Stimulated activated CD4-positive, alpha-beta T cell treated with anti-CD3 and anti-CD28 coated beads, Interleukin-12 subunit alpha, Interleukin-12 subunit beta, amount 100 ng/mL, for 48 hours (primary cell): ENCODE results near the gene ESPN.

Experiments used
- DNase-seq, 3 donors: peaks; one replicate each; pipeline ENCODE4 v3.0.0-alpha.2; 2020; ENCODE audit warnings: low read depth in 2 of 3, low spot score in 1 of 3

Gene ESPN

GRCh38 chr1:6495540-6496364 is 71.2 kb downstream of the ESPN start:
- DNase-seq: no peak

- no peak for DNase-seq
Observed at GRCh38 chr1:6496365-6496721, 71.8 kb downstream of the ESPN start.

- DNase-seq: no peak
Observed at GRCh38 chr1:6496890-6497214, 72.3 kb downstream of the ESPN start.

GRCh38 chr1:6497215-6497866 is 72.8 kb downstream of the ESPN start:
- DNase-seq: peak in 1 of 3 donors; percentile 32

- no peak for DNase-seq
Observed at GRCh38 chr1:6497867-6498575, 73.4 kb downstream of the ESPN start.

- no peak for DNase-seq
Observed at GRCh38 chr1:6498576-6499111, 74.1 kb downstream of the ESPN start.

GRCh38 chr1:6499296-6499695 is 74.7 kb downstream of the ESPN start:
- no peak for DNase-seq

GRCh38 chr1:6500544-6501278 is 76.1 kb downstream of the ESPN start:
- DNase-seq: no peak

GRCh38 chr1:6501279-6501813 is 76.8 kb downstream of the ESPN start:
- DNase-seq: no peak

- DNase-seq: no peak
Observed at GRCh38 chr1:6502000-6502891, 77.7 kb downstream of the ESPN start.

- no peak for DNase-seq
Observed at GRCh38 chr1:6503884-6504602, 79.5 kb downstream of the ESPN start.

- DNase-seq: no peak
Observed at GRCh38 chr1:6504887-6505286, 80.3 kb downstream of the ESPN start.

GRCh38 chr1:6505367-6506209 is 81.0 kb downstream of the ESPN start:
- DNase-seq: no peak

- no peak for DNase-seq
Observed at GRCh38 chr1:6506210-6507036, 81.8 kb downstream of the ESPN start.

GRCh38 chr1:6507037-6507428 is 82.5 kb downstream of the ESPN start:
- DNase-seq: no peak

GRCh38 chr1:6507461-6507911 is 82.9 kb downstream of the ESPN start:
- DNase-seq: no peak

GRCh38 chr1:6508154-6508815 is 83.7 kb downstream of the ESPN start:
- DNase-seq: no peak
